ENCODE data around the gene KTN1.
A peak's percentile ranks its signal among the peaks of the same experiment; 100 is the strongest.

GRCh38 chr14:55731881-55732498 lies 152.0 kb downstream of the KTN1 start:
- TF ChIP-seq CTCF (IDR thresholded peaks at IDR 0.05) (peak; percentile 46 to 66 (median 56)), POLR2A (IDR thresholded peaks at IDR 0.05) (no peak)
